ENCODE data around the gene CTAG1B.

The CTAG1B gene

GRCh38 chrX:154607370-154607769 is 11.7 kb downstream of the CTAG1B start:
- DNase-seq (ENCODE audit: low read depth), result no peak
- no peak for TF ChIP-seq CTCF (conservative IDR thresholded peaks at IDR 0.05; ENCODE audit: low read depth, low read length)

DNA sequence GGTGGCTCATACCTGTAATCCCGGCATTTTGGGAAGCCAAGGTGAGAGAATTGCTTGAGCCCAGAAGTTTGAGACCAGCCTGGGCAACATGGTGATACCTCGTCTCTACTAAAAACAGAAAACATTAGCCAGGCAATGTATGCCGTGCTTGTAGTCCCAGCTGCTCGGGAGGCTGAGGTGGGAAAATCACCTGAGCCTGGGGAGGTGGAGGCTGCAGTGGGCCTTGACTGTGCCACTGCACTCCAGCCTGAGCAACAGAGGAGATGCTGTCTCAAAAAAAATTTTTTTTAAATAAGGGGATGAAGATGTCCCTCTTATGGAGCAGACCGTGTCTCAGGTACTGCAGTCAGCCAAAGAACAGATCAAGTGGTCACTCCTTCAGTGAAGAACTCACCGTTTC is 13.5 kb downstream of the CTAG1B start:
- DNase-seq (ENCODE audit: low read depth), result no peak
- no peak overlapping the region for H3K4me3 ChIP-seq (ENCODE audit: low read depth, low read length)
- no peak for TF ChIP-seq CTCF (conservative IDR thresholded peaks at IDR 0.05; ENCODE audit: low read depth, low read length)

More at GRCh38 chrX:154607370-154607769, 11.7 kb downstream of the CTAG1B start:
- no peak overlapping the region for H3K4me3 ChIP-seq (ENCODE audit: low read depth, low read length)

- peak; percentile 41 for DNase-seq (ENCODE audit: low read depth)
- no peak overlapping the region for H3K4me3 ChIP-seq (ENCODE audit: low read depth, low read length)
Measured at GRCh38 chrX:154603438-154604430, 15.3 kb downstream of the CTAG1B start.

GRCh38 chrX:154602766-154603437 is 16.2 kb downstream of the CTAG1B start:
- TF ChIP-seq CTCF (conservative IDR thresholded peaks at IDR 0.05; ENCODE audit: low read depth, low read length), result no peak
- DNase-seq (ENCODE audit: low read depth), result no peak
- no peak overlapping the region for H3K4me3 ChIP-seq (ENCODE audit: low read depth, low read length)

More at GRCh38 chrX:154603438-154604430, 15.3 kb downstream of the CTAG1B start:
- TF ChIP-seq CTCF (conservative IDR thresholded peaks at IDR 0.05; ENCODE audit: low read depth, low read length), result no peak

- TF ChIP-seq CTCF (conservative IDR thresholded peaks at IDR 0.05; ENCODE audit: low read depth, low read length), result no peak
- H3K4me3 ChIP-seq (ENCODE audit: low read depth, low read length), result no peak overlapping the region
- no peak for DNase-seq (ENCODE audit: low read depth)
Measured at GRCh38 chrX:154602226-154602625, 16.9 kb downstream of the CTAG1B start.

DNA sequence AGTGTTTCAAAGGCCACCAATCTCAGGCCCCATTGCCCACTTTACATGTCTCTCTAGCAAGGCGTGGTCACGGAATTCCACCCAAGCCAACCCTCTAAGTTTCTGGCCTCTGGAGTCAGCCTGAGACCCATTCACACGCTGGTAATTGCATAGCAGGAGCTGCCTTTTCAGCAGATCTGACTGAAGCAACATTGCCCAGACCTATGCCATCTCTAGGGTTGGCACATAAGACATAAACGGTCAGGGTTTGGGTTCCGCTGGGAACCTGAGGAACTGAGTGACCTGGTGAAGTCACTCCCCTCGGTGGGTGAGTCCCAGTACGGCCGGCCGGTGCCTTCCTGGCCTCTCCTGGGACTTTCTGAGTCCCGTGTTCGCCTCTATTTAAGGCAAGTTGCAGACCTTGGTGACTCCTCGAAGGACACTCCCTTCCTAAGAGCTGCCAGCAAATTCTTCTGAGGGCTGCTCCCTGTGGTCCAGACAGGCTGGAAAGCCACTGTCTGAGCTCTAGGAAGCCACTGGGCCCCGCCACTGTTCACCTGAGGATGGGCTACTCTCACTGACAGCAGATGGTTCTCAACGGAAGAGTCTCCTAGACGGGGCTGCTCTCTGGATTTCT is 18.2 kb downstream of the CTAG1B start:
- peak; percentile 47 for DNase-seq (ENCODE audit: low read depth)
- no peak for TF ChIP-seq CTCF (conservative IDR thresholded peaks at IDR 0.05; ENCODE audit: low read depth, low read length)
- no peak overlapping the region for H3K4me3 ChIP-seq (ENCODE audit: low read depth, low read length)
